Measurements from ENCODE around the gene ZNF568. TPM values are rescaled to one million over a fixed set of nuclear protein-coding genes. Genes with fewer than 3 reads are reported as not detected.

Gene ZNF568
- total and polyA plus RNA-seq, 4 donors = 6.4 to 15.8 (median 10.9) TPM

DNA sequence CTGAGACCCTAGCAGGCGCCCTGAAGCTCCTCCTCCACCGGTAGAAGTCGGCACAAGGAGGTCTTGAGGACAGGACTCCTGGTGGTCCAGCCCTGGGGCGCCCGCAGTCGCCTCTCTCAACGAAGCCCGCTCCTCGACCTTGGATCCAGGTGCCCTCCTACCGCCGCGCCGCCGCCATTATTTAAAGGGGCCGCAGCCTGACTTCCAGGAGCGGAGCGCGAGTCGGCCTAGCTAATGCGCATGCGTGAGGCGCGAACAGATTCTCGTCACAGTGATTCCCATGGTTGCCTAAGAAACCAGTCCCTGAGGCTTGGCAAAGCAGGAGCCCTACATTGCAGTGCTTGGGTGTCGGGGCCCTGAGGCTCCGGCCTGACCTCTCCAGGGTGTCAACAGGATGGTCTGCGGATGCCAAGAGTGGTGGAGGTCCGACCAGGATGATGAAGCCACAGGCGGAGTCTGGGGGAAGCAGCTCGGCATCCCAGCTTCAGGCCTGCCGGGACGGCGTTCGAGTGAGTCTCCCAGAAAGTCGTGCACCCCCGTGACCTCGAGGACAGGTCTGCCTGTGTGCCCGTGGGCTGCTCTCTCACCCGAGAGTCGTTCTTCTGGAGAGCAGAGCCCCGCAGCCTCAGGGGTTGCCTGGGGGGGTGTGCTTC lies 96.1 kb downstream of the ZNF568 start:
- ATAC-seq (ENCODE audit: low FRiP score) (no peak), DNase-seq (no peak)
- Histone ChIP-seq H3K4me3 (ENCODE audit: low read length in 2 of 2) (no peak overlapping the region), H3K36me3 (ENCODE audit: control insufficient read depth in 1 of 2, insufficient read depth in 2 of 2, low read length in 1 of 2) (no peaks in the 10 kb centered on the region), H3K27me3 (ENCODE audit: control insufficient read depth in 1 of 2, insufficient read depth in 2 of 2, low read length in 1 of 2) (no peaks in the 10 kb centered on the region), H3K27ac (ENCODE audit: low read depth in 1 of 2, low read length in 2 of 2) (no peak overlapping the region), H3K4me1 (ENCODE audit: control insufficient read depth in 1 of 2, insufficient read depth in 2 of 2, low read length in 2 of 2) (no peaks in the 10 kb centered on the region), H3K9me3 (ENCODE audit: control insufficient read depth, low read length) (peaks cover 29% of the 10 kb centered on the region)
- intact Hi-C loops (cut with DNase I) = no loop called here
- 95 to 98% methylated on average over 41 of the region's 41 CpGs for WGBS, 2 donors

DNA sequence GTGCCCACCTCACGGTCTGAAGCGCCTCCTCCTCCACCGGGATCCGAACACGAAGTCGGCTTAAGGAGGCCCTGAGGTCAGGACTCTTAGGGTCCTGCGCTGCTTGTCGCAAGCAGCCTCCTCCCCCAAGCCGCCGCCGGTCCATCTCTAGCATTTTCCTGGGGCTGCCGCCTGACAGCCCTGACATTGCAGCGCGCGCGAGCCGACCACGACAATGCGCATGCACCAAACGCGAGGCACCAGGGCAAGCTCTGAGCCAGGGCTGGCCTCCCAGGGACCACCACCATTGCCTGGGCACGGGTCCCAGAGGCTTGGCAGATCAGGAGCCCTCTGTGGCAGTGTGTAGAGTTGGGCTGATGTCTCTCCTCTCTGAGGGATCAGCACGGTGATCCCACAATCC lies 98.3 kb downstream of the ZNF568 start:
- no peaks in the 10 kb centered on the region for H3K27me3 ChIP-seq (ENCODE audit: control insufficient read depth in 1 of 2, insufficient read depth in 2 of 2, low read length in 1 of 2)
- H3K4me1 ChIP-seq (ENCODE audit: control insufficient read depth in 1 of 2, insufficient read depth in 2 of 2, low read length in 2 of 2) = no peaks in the 10 kb centered on the region
- H3K9me3 ChIP-seq (ENCODE audit: control insufficient read depth, low read length) = peaks cover 23% of the 10 kb centered on the region
- DNase-seq = no peak
- intact Hi-C loops (cut with DNase I) = no loop called here
- ATAC-seq (ENCODE audit: low FRiP score) = no peak
- H3K36me3 ChIP-seq (ENCODE audit: control insufficient read depth in 1 of 2, insufficient read depth in 2 of 2, low read length in 1 of 2) = no peaks in the 10 kb centered on the region
- WGBS, 2 donors = 95 to 96% methylated on average over 23 of the region's 23 CpGs
- no peak overlapping the region for H3K4me3 ChIP-seq (ENCODE audit: low read length in 2 of 2)
- no peak overlapping the region for H3K27ac ChIP-seq (ENCODE audit: low read depth in 1 of 2, low read length in 2 of 2)

DNA sequence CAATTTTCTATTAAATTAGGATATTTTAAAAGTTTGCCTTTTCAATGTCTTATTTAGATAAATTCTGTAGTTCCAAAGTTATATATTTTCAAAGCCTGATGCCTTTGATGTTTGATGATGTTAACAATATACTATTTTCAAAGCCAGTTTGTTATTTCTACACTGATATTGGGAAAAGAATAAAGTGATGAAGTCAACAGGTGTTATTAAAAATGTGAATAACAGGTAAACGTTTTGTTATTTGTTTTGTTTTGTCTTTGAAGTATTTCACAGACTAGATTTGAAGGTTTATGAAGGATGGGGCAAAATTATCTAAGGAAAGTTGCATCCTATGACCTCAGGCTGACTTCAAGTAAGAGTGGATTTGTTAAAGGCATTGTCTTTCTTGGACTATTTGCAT lies 129.0 kb downstream of the ZNF568 start:
- ATAC-seq (ENCODE audit: low FRiP score) (no peak), DNase-seq (no peak)
- WGBS, 2 donors = 30 to 50% methylated on average over 1 of the region's 1 CpG
- Histone ChIP-seq H3K27ac (ENCODE audit: low read depth in 1 of 2, low read length in 2 of 2) (no peak overlapping the region), H3K4me3 (ENCODE audit: low read length in 2 of 2) (no peak overlapping the region), H3K27me3 (ENCODE audit: control insufficient read depth in 1 of 2, insufficient read depth in 2 of 2, low read length in 1 of 2) (no peaks in the 10 kb centered on the region), H3K4me1 (ENCODE audit: control insufficient read depth in 1 of 2, insufficient read depth in 2 of 2, low read length in 2 of 2) (no peaks in the 10 kb centered on the region), H3K9me3 (ENCODE audit: control insufficient read depth, low read length) (no peaks in the 10 kb centered on the region), H3K36me3 (ENCODE audit: control insufficient read depth in 1 of 2, insufficient read depth in 2 of 2, low read length in 1 of 2) (no peaks in the 10 kb centered on the region)
- intact Hi-C loops (cut with DNase I) = no loop called here

Other genes with a start within 250 kb of the ZNF568 start
- gene ZNF461, start 249.5 kb upstream of the ZNF568 start, total RNA-seq = 10 to 100 TPM in 1 of 2 donors, 1 to 10 TPM in 1; 7.8 to 11.2 TPM
- 10 to 100 TPM in 1 of 2 donors, 1 to 10 TPM in 1; 5.6 to 11.0 TPM for gene ZNF461, start 249.5 kb upstream of the ZNF568 start, polyA plus RNA-seq
- gene ZNF567, start 228.7 kb upstream of the ZNF568 start, total RNA-seq = 10 to 100 TPM in 1 of 2 donors, 1 to 10 TPM in 1; 7.9 to 11.2 TPM
- gene ZNF567, start 228.7 kb upstream of the ZNF568 start, polyA plus RNA-seq = 1 to 10 TPM in 1 of 2 donors, under 1 TPM in 1; 0.88 to 4.3 TPM
- 1 to 10 TPM; 3.6 to 4.2 TPM for gene ZNF850, start 143.5 kb upstream of the ZNF568 start, total RNA-seq
- gene ZNF850, start 143.5 kb upstream of the ZNF568 start, polyA plus RNA-seq = under 1 TPM; 0.13 to 0.59 TPM
- 10 to 100 TPM in 1 of 2 donors, 1 to 10 TPM in 1; 7.6 to 11.8 TPM for gene ZNF790, start 77.9 kb upstream of the ZNF568 start, total RNA-seq
- gene ZNF790, start 77.9 kb upstream of the ZNF568 start, polyA plus RNA-seq = 1 to 10 TPM; 1.9 to 5.5 TPM
- 10 to 100 TPM in 1 of 2 donors, 1 to 10 TPM in 1; 6.8 to 10.7 TPM for gene ZNF345, start 65.5 kb upstream of the ZNF568 start, total RNA-seq
- gene ZNF345, start 65.5 kb upstream of the ZNF568 start, polyA plus RNA-seq = 1 to 10 TPM; 4.0 to 7.8 TPM
- gene ZNF829, start within 50 bp of the ZNF568 start, total RNA-seq = 1 to 10 TPM; 3.1 to 3.5 TPM
- 1 to 10 TPM in 1 of 2 donors, under 1 TPM in 1; 0.75 to 2.6 TPM for gene ZNF829, start within 50 bp of the ZNF568 start, polyA plus RNA-seq
- 10 to 100 TPM in 1 of 2 donors, 1 to 10 TPM in 1; 9.2 to 11.8 TPM for gene ZNF420, start 162.1 kb downstream of the ZNF568 start, total RNA-seq
- gene ZNF420, start 162.1 kb downstream of the ZNF568 start, polyA plus RNA-seq = 1 to 10 TPM; 1.1 to 5.6 TPM